GM21360 (cell line): Measurements from ENCODE around the gene IFNA1.
A peak's percentile ranks its signal among the peaks of the same experiment; 100 is the strongest.
"Not testable (repeated sequence)": the region's sequence is repeated elsewhere in the genome, so short reads cannot be mapped to it uniquely, and the experiment has no call there.

Experiments
- ATAC-seq: cut with Tn5 transposase; IDR thresholded peaks from one replicate; pipeline ENCODE4 v1.9.1; 2021; ENCODE audit warnings: mild to moderate bottlenecking, moderate library complexity; ENCODE audit not compliant: unreplicated experiment

IFNA1 gene

GRCh38 chr9:21440139-21440538 lies at the start of gene IFNA1:
Gene IFNA1 (plus strand): TSS chr9:21440439. CDS start chr9:21440508, 69 bp downstream.
- ATAC-seq: no peak

GRCh38 chr9:21392270-21392669 lies 48.0 kb upstream of the IFNA1 start:
- peak; percentile 74 for ATAC-seq

- ATAC-seq: peak; percentile 76
These were observed 44.2 kb upstream of the IFNA1 start for GRCh38 chr9:21395778-21396717.

GRCh38 chr9:21398955-21399489 lies 41.2 kb upstream of the IFNA1 start:
- no peak for ATAC-seq

GRCh38 chr9:21399956-21400355 lies 40.3 kb upstream of the IFNA1 start:
- no peak for ATAC-seq

GRCh38 chr9:21402386-21403251 lies 37.6 kb upstream of the IFNA1 start:
- ATAC-seq: no peak

DNA sequence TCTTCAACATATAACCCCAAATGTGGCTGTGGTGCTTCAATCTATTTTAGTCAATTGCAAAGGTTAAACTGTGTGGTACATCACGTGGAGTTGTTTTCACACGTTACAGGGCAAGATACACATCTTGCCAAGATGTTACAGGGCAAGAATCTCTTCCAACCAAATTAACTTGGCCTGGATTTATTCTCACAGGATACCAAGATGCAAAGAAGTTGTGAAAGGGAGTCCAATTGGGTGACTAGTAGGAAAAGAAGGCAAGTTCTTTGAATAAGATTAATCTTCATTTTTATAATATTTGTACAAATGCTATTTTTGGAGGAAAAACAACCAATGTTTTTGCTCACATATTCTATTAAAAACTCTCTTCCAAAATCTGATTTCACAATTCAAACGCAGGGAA lies 36.1 kb upstream of the IFNA1 start:
- ATAC-seq: no peak

DNA sequence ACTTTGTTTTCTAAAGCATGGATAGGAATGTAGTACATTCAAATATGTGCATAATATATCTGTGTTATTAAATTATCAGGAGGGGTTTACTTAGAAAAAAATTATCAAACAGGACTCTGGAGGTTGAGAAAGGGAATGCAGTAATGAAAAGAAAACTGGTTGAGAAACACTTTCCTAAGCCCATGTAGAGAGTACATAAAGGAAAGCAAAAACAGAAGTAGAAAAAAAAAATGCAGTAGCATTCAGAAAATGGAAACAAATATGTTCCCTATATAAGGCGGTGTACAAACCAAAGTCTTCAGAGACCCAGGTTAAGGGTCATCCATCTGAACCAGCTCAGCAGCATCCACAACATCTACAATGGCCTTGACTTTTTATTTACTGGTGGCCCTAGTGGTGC lies 31.4 kb upstream of the IFNA1 start, which contains the start of gene IFNA8:
Gene IFNA8 (plus strand): TSS at position 301 of the 400 bp plus-strand sequence. CDS start 60 bp downstream, at position 361.
- ATAC-seq: no peak

- peak; percentile 90 for ATAC-seq
These were observed 28.1 kb upstream of the IFNA1 start for GRCh38 chr9:21412107-21412506.

DNA sequence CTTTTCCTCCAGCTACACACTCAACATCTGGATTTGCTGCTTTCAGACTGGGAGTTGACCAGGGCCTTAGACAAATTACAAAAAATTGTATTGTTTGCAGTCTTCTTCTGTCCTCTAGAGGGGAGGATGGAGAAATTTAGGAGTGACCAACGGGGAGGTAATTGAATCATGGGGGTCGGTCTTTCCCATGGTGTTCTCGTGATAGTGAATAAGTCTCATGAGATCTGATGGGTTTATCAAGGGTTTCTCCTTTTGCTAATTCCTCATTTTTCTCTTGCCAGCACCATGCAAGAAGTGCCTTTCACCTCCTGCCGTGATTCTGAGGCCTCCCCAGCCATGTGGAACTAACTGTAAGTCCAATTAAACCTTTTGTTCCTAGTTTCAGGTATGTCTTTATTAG lies 27.1 kb upstream of the IFNA1 start:
- ATAC-seq: no peak

DNA sequence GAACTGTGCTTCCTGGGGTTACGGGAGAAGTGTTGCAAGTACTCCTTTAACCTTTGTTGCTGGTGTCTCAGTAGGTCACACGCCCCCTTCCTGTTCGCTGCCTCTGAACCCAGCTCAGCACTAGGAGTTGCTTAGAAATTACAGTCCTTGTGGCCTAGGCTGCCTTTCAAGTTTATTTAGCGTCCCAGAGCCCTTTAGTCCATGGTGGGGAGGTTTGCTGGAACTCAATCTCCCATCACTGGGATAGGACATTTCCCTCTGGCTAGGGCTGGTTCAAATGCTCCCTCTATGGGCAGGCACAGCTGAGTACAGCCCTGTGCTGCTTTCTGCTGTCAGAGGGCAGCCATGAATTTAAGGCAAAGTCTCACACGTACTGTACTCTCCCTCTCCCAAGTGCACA lies 26.6 kb upstream of the IFNA1 start:
- ATAC-seq: no peak

DNA sequence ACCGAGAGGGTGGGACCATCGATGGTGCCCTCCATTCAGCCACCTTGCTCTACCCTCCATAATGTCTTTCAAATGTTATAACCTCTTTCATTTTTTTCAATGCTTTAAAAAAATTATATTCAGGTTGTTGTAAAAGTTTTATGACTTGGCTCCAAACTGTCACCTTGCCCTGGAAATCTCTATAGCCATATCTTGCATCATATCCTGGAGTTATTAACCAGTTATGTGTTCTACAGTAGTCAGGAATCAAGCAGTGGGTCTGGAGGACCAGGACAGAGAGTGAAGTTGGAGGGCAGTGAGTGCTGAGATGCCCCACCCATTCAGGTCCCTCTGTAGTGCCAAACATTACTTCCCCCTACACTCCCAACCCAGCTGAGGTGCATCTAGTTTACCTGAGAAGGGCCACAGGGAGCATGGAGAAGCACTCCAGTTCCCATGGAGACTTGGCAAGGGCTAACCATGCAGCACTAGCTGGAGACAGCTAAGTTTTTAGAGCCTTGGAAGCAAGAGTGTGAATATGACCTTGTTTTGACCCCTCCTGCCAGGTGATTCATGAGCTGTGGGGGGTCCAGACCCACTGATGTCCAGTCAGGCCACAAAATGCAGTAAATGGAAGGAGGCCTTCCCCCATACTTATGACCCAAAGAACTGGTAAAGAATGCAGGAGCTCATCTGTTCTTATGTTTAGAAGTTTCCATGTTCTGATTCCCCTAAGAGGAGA lies 25.9 kb upstream of the IFNA1 start:
- no peak for ATAC-seq

DNA sequence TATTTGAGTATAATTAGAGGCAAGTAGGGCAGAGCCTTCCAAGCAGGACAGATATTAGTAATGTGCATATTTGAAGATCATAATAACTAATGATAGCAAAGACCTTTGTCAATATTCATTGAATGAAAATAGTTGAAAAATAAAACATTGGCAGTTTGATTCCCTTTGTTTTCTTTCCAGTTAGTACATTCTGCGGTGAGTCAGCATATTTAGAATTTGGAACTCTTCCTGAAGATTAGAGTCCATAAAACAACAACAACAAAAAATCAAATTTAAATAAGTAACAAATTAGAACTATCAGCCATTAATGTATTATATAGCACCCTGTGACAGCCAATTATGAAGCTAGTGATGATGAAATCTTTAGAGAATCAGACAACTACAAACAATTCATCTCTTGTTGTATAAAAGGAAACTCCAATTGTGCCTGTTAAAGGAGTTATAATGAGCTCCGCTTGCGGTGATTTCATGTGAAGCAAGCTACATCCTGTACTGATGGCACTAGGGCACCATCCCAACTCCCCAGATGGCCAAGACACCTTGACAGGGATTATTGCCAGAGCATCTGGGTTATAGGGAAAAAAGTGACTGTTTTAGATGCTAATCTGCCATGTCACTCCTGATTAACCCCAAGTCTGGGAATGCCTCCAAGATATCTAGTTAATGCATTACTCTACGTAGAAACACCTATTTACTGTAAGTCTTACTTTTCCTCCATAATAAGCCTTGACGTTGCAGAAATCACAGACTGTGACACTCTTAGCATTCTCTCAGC lies 24.6 kb upstream of the IFNA1 start:
- ATAC-seq: no peak

- no peak for ATAC-seq
These were observed 12.0 kb upstream of the IFNA1 start for GRCh38 chr9:21428235-21428634.

GRCh38 chr9:21429191-21429590 lies 11.0 kb upstream of the IFNA1 start:
- no peak for ATAC-seq

- ATAC-seq: peak; percentile 69
These were observed 7.4 kb upstream of the IFNA1 start for GRCh38 chr9:21432672-21433425.

- no peak for ATAC-seq
These were observed 5.8 kb upstream of the IFNA1 start for GRCh38 chr9:21434202-21435014.

GRCh38 chr9:21435015-21435383 lies 5.2 kb upstream of the IFNA1 start:
- ATAC-seq: not testable (repeated sequence)
